NCI-H2196 treated with DMSO at 0.1 percent for 48 hours (cell line): ENCODE results near the gene TMX4.
"Not testable (repeated sequence)": the region's sequence is repeated elsewhere in the genome, so short reads cannot be mapped to it uniquely, and the experiment has no call there.

Experiments used
- DNase-seq: peaks from one replicate; lab custom pipeline; 2025; ENCODE audit not compliant: unreplicated experiment; lab: John Stamatoyannopoulos, UW

The TMX4 gene, protein sequence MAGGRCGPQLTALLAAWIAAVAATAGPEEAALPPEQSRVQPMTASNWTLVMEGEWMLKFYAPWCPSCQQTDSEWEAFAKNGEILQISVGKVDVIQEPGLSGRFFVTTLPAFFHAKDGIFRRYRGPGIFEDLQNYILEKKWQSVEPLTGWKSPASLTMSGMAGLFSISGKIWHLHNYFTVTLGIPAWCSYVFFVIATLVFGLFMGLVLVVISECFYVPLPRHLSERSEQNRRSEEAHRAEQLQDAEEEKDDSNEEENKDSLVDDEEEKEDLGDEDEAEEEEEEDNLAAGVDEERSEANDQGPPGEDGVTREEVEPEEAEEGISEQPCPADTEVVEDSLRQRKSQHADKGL

DNA sequence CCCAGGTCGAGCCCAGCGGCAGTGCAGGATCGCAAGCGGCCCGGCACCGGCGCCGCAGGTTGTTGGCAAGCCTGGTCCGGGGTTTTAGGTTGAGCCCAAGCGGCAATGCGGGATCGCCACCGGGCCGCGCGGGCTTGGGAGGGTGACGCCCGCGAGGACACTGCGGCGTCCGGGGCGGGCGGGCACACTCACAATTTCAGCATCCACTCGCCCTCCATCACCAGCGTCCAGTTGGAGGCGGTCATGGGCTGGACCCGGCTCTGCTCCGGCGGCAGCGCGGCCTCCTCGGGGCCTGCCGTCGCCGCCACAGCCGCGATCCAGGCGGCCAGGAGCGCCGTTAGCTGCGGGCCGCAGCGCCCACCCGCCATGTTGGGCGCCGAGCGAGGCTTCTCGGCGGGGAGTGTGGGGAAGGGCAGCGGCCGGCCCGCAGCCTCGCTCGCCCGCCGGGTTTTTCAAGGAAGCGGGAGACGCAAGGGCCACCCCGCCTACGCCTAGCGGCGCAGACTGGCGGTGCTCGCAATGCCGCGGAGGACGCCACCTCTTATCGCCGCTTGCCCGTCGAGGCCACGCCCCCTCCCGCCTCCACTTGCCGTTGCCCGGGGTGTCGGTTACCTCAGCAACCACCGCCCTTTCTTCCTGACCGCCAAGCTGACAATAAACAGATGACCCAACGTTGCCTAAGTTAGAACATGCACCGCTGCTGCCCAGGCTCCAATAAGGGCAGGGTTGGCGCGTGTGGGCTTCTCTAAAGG lies at the start of gene TMX4:
TMX4 (minus strand) TSS at position 516 of the 752 bp plus-strand sequence; CDS start at position 368, 148 bp downstream.
- DNase-seq: peak; percentile 93

DNA sequence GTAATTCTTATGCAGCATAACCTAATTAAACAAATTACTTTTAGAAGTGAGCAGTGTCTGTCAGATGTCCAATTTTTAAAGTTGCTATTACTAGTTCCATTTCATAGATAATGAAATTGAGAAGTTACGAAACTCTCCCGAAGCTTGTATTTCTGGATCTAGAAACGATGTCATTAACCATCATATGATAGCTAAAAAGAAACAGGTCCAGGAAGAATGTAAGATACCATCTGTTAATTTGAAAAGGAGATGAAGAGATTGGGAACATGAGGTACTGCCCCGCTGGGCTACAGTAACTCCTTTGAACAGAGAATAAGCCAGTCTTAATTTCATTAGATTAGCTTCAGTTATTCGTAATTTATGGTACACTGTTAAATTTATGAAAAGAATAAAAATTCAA lies 47.5 kb upstream of the TMX4 start:
- DNase-seq: no peak

DNA sequence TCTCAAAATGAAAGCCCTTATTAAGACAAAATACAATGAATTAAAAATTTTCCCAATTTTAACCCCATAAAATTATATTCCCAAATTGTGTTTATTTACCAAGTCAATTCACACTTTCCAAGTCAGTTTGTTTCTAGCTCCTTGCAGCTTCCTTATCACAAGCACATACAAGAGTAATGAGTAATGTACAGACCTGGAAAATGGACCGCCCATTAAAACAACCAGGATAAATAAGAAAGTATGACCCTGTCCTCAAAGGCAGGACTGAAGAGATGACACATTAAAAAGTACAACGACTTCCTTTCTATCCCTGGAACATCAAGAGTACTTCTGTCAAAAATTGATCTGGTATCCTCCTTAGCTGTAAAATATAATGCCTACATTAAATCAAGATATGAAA lies 47.1 kb upstream of the TMX4 start:
- DNase-seq: no peak

GRCh38 chr20:8065691-8066090 lies 46.1 kb upstream of the TMX4 start:
- DNase-seq: no peak

DNA sequence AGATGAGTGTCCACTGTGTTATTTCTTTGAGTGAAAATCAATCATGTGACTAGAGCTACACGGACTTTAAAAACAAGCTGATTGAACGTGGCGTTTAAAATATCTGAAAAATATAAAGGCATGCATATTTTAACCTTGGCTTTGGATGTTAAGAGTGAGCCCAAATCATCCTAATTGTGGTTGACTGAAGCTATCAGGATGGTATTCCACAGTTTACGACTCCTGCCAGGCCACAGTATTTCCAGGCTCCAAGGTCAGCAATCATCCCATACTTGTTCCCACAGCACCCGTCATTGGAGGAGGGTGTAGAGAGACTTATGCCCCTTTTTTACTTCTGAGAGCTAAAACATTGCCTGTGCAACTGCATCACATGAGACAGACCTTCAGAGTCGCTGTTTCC lies 43.2 kb upstream of the TMX4 start:
- no peak for DNase-seq

DNA sequence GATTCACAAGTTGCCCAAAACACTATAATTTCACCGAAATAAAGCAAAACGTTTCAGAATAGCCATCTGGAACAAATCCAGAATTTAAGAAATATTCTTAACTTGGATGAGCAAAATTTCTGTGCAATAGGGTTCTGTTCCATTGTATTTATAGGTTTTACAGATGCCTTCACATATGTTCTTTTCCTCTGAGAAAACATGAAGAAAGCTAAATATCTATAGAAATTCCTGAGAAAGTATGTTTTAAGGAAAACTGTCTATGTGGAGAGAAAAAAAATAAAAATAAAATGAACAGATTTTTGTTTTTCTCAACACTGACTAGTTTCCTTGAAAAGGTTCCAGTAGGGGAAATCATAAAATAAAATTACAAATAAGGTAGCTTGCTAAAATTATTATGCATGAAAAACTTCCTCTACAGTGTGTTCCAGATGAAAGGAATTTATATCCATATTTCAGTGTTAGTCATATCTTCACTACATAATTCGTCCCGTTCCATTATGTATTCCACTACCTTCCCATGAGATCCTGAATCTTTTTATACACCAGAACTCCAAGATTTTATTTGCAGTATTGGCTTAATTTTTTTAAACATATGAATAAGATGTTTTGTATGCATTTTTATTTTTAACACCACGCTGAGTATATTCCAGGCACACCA lies 42.4 kb upstream of the TMX4 start:
- no peak for DNase-seq

DNA sequence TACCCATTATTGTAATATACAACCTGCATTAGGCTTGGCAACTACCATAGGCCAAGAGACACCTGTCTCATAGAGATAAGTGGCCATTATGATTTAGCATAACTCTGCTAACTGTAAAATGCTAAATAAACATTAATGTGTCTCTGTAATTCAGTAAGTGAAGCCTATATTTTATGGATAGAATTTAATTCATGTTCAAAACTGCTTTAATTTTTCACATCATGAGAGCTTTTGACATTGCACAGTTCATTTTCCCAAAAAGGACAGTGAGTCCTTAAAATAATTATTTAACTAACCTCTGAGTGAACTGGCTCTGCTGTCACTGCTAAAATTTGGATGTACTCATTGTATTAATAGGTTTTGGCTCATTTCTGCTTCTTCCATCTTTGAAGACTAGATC lies 41.4 kb upstream of the TMX4 start:
- no peak for DNase-seq

DNA sequence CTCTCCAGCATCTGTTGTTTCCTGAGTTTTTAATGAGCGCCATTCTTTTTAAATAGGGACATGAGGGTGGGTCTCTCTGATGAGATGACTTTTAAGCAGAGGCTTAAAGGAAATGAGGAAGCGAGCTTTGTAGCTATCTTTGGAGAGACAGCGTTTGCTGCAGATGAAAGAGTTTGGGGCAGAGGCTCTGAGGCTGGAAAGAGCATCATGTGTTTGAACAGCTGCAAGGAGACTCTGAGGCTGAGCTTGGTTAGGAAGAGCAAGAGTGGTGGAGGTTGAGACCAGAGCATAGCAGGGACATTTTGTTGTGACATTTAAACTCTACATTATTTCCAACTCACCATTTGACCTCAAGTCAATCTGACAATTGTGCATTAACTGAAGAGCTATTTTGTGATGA lies 38.3 kb upstream of the TMX4 start:
- no peak for DNase-seq

DNA sequence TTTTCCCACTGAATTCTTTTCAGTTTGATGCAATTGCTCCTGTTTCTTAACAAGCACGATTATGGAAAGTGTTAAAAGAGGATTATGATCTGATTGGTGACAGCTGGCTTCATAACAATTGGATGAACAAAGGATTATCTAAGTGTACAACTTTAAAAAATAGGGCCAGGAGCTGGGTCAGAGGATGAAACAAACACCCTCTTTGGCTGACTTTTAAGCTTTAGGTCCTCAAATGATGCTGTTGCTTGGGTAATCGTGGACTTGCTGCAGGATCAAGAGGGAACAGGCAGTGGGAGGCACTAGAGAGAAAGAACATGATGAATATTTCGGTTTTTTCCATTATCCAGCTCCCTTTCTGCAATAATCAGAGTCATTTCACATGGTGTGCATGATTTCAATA lies 35.5 kb upstream of the TMX4 start:
- DNase-seq: no peak

DNA sequence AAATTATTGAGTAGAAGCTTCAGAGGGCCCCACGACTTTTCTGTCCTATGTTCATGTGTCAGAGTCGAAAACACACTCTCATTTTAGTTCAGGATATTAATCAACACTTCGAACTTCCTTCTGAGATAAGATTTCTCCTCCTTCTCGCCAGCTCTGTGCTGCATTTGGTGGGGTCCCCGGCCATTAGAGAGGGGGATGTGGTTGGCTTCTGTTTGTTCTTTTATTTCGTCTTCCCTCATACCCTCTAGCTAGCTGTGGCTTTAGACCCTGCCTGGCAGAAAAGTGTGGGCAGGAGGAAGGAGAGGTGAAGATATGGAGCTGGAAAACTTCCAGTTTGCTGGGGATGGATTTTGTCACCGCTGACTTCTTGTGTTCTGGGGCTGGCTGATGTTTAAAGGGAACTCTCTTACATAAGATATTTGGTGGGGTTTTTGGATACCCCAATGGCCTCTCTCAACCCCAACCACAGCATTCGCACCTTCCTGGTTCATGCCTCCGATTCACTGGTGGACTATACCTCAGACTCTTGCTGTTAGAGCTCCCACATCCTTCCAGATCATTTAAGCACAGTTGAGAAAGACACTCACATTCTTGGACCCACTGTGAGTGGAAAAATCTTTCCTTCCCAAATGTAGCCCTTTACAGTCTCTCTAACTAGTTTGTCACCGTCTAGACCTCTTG lies 30.7 kb upstream of the TMX4 start:
- DNase-seq: no peak

DNA sequence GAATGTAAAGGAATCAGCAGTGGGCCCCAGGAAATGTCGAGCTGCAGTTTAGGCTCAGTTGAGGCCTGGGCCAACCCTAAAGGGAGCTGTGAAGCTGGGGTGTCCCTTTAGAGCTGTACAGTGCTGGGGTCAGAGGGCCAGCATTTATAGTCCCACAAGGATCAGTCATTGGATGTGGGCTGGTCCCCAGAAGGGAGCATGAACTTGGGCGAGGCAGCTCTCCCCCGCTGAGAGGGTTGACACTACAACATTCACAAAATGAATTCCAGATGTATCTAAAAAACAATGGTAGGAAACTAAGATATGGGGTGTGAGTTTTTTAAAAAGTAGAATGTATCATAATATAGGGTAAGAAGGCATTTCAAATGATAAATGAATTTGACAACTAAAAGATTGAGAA lies 29.7 kb upstream of the TMX4 start:
- no peak for DNase-seq

DNA sequence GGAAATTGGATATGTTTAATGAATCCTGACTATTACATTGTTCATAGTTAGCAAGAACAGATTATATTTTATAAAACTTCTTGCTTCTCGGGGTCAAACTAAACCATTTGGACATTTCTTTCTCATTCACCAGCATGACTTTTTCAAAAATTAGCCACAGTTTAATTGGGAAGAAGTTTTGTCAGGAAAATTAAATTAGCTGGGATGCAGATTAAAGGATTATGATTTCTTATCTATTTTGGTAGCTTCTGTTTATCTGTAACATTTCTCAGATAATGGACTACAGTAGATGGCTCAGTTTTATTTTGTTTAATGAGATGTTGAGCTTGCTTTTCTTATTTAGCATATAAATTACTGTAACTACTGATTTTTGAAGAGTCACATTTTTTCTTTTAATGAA lies 26.4 kb upstream of the TMX4 start:
- no peak for DNase-seq

DNA sequence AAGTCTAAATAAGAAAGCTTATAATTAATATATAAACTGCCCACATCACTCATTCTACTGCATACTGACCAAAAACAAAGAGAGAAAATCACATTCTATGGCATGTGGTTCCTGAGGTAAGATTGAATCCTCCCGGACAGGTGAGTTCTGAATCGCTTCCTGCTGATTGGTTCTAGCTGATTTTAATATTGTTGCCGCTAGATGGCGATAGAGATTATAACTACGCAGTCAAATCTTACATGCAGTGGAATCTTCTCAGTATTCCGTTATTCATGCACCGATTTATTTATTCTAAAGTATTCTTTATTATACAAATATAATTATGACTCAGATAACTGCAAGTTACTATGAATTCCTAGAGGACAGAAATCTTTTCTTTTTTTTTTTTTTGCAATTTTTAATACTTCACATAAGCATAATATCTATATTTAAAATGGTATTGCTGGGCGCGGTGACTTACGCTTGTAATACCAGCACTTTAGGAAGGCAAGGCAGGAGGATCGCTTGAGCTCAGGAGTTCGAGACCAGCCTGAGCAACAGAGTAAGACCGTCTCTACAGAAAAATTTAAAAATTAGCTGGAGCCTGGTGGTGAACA lies 24.2 kb upstream of the TMX4 start:
- peak; percentile 44 for DNase-seq

GRCh38 chr20:8039042-8039441 lies 19.5 kb upstream of the TMX4 start:
- DNase-seq: no peak

DNA sequence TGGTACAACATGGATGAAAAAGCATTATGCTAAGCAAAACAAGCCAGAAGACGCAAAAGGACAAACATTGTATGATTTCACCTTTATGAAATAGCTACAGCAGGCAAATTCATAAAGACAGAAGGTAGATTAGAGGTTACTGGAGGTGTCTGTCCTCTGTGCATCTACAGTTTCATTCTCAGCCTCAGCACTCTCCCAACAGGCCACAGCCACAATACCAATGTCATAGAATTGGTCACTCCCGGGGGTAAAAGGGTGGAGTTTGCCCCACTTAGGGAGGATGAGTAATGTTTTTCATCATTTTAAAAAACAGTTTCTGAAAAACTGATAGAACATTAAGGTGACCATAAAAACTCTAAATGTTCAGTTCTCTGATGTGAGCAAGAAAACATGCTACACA lies 17.2 kb upstream of the TMX4 start:
- DNase-seq: no peak

DNA sequence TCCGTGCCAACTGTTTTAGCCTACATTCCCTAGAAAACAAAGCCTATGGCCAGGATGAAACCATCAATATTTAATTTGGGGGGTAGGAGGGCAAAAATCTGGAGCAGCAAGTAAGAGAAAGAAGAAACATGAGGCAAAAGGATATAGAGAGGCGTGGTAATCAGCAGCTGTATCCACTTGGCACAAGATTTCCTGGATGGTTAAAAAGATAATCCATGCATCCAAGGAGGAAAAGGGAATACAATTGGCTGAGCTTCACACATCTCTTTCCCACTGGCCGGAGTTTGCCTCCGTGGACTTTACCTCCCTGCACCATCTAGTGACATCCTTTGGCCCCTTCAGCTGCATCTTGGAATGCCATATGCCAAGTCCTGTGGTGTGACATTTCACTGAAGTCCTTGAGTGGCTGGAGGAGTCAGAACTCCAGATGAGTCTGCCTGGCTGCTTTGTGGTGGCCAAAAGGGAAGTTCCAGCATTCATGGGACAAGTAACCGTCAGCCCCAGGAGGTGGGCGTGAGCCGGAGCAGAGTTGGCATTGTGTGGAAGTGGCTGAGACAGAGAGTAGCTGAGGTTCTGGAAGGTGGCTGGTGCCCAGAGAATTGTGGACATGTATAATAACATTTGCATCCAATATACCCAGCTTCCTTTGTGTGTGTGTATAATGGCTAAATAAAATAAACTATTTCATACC lies 13.7 kb upstream of the TMX4 start:
- no peak for DNase-seq

DNA sequence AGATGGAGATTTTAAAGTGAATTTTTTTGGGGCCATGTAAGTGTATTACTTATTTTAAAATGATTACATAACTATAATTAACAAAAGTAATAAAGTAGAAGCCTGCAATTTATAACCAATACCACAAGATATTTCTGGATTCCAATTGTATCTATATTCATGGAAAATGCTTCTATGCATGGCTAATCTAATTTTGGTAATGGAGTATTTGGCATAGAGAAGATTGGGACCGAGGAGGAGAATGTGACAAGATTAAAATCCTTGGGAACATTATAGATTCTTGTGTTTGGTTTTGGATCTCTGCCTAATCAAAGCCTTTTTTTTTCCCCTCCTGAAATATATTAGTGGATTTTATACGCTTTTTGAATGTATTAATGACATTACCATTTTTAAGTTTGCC lies 12.9 kb upstream of the TMX4 start:
- no peak for DNase-seq

GRCh38 chr20:8031539-8031938 lies 12.0 kb upstream of the TMX4 start:
- not testable (repeated sequence) for DNase-seq

DNA sequence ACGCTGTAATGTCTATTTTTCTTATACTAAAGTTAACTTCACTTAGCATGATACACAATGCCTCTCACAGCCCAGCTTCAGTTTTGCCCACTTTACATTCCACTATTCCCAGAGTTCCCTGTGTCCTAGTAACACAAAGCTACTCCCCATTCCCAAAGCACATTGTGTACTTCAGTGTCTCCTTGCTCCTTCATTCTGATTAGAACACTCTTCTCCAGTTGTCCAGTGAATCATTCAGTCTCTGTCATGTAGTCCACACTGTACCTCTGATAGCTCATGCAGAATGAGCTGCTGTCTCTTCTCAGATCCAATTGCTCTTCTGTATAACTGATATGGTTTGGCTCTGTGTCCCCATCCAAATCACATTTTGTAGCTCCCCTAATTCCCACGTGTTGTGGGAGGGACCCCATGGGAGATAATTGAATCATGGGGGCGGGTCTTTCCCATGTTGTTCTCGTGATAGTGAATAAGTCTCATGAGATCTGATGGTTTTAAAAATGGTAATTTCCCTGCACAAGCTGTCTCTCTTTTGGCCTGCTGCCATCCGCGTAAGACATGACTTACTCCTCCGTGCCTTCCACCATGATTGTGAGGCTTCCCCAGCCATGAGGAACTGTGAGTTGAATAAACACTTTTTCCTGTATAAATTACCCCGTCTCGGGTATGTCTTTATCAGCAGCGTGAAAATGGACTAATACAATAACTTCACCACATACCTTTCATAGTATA lies 2.1 kb upstream of the TMX4 start:
- DNase-seq: no peak
